ENCODE results near the gene CDKN3. TPM values are rescaled to one million over a fixed set of nuclear protein-coding genes. Genes with fewer than 3 reads are reported as not detected.
"Not testable (repeated sequence)": the region's sequence is repeated elsewhere in the genome, so short reads cannot be mapped to it uniquely, and the experiment has no call there.

Gene CDKN3
- total RNA-seq, 1 donor from 2014 or later = 6.6 TPM

GRCh38 chr14:54447231-54447692 is 50.5 kb downstream of the CDKN3 start:
- Histone ChIP-seq H3K27me3 (no peaks in the 10 kb centered on the region), H3K36me3 (no peaks in the 10 kb centered on the region), H3K27ac (no peak overlapping the region), H3K4me3 (no peak overlapping the region), H3K9me3 (no peaks in the 10 kb centered on the region), H3K4me1 (peaks cover 39% of the 10 kb centered on the region)
- no peak for DNase-seq (ENCODE audit: extremely low spot score in 2 of 2)
- no peak for TF ChIP-seq CTCF (IDR thresholded peaks at IDR 0.05)
- TF ChIP-seq POLR2AphosphoS5 (IDR thresholded peaks at IDR 0.05; ENCODE audit: insufficient read depth in 1 of 2, low read depth in 1 of 2) = no peak
- TF ChIP-seq POLR2A (IDR thresholded peaks at IDR 0.05) = no peak
- intact Hi-C loops (cut with DNase I) = no loop called here

DNA sequence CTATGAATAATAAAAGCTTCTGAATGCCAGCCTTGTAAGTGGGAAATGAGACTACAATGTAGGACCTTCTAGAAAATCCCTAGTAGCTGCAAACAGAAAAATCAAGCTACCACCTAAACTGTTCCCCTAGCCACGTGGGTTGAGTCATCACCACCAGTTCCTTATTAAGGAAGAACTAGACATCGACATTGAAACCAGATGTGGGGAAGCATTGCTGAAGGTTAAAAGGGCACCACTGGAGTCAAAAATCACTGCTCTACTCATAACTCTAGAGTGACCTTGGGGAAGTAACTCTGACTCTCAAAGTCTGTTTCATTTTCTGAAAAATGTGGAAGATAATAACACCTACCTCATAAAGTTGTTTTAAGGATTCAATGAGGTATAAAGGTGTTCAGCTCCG is 53.7 kb downstream of the CDKN3 start:
- DNase-seq (ENCODE audit: extremely low spot score in 2 of 2) = no peak
- H3K27me3 ChIP-seq = no peaks in the 10 kb centered on the region
- no peak for TF ChIP-seq POLR2AphosphoS5 (IDR thresholded peaks at IDR 0.05; ENCODE audit: insufficient read depth in 1 of 2, low read depth in 1 of 2)
- no peak for TF ChIP-seq CTCF (IDR thresholded peaks at IDR 0.05)
- TF ChIP-seq POLR2A (IDR thresholded peaks at IDR 0.05) = no peak
- intact Hi-C loops (cut with DNase I) = no loop called here
- H3K27ac ChIP-seq = peak overlapping the region; percentile 43
- H3K4me3 ChIP-seq = no peak overlapping the region
- H3K9me3 ChIP-seq = no peaks in the 10 kb centered on the region
- peaks cover 26% of the 10 kb centered on the region for H3K4me1 ChIP-seq
- H3K36me3 ChIP-seq = no peaks in the 10 kb centered on the region

DNA sequence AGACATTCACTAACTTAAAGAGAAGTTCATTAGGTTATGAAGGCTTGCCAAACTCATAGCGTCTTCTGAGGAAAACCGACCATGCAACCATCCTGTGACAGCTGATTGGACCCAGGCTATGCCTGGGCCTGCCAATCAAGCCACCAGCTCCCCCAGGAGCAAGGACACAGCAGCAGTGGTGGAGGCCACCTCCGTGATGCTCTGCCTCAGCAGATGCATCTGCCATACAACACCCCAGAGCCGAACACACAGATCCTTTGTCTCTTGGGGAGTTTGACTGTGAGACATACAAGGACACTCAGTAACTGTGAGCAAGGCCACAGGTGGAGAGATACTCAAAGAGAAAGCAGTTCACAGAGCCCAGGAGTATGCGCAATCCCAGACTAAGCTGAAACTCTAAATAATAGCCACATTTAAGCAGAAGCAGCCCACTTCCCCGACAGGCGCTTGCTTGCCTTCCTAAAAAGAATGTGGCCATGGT is 54.4 kb downstream of the CDKN3 start:
- no peak for DNase-seq (ENCODE audit: extremely low spot score in 2 of 2)
- no peak overlapping the region for H3K27ac ChIP-seq
- no peaks in the 10 kb centered on the region for H3K36me3 ChIP-seq
- no peaks in the 10 kb centered on the region for H3K27me3 ChIP-seq
- TF ChIP-seq POLR2A (IDR thresholded peaks at IDR 0.05) = no peak
- no peaks in the 10 kb centered on the region for H3K9me3 ChIP-seq
- H3K4me3 ChIP-seq = no peak overlapping the region
- intact Hi-C loops (cut with DNase I) = no loop called here
- peaks cover 20% of the 10 kb centered on the region for H3K4me1 ChIP-seq

- intact Hi-C loops (cut with DNase I) = no loop called here
- no peak for DNase-seq (ENCODE audit: extremely low spot score in 2 of 2)
- Histone ChIP-seq H3K9me3 (no peaks in the 10 kb centered on the region), H3K36me3 (no peaks in the 10 kb centered on the region), H3K27ac (no peak overlapping the region), H3K4me1 (peaks cover 13% of the 10 kb centered on the region), H3K27me3 (no peaks in the 10 kb centered on the region), H3K4me3 (no peak overlapping the region)
- TF ChIP-seq POLR2AphosphoS5 (IDR thresholded peaks at IDR 0.05; ENCODE audit: insufficient read depth in 1 of 2, low read depth in 1 of 2) = no peak
- no peak for TF ChIP-seq CTCF (IDR thresholded peaks at IDR 0.05)
- TF ChIP-seq POLR2A (IDR thresholded peaks at IDR 0.05) = no peak
Observed at GRCh38 chr14:54451961-54452360, 55.2 kb downstream of the CDKN3 start.

- TF ChIP-seq POLR2AphosphoS5 (IDR thresholded peaks at IDR 0.05; ENCODE audit: insufficient read depth in 1 of 2, low read depth in 1 of 2) (no peak), POLR2A (IDR thresholded peaks at IDR 0.05) (no peak), CTCF (IDR thresholded peaks at IDR 0.05) (no peak)
- peaks cover 13% of the 10 kb centered on the region for H3K4me1 ChIP-seq
- no peak overlapping the region for H3K27ac ChIP-seq
- H3K36me3 ChIP-seq = no peaks in the 10 kb centered on the region
- H3K4me3 ChIP-seq = no peak overlapping the region
- no peaks in the 10 kb centered on the region for H3K27me3 ChIP-seq
- no peaks in the 10 kb centered on the region for H3K9me3 ChIP-seq
- DNase-seq (ENCODE audit: extremely low spot score in 2 of 2) = no peak
- intact Hi-C loops (cut with DNase I) = no loop called here
Observed at GRCh38 chr14:54453252-54453651, 56.4 kb downstream of the CDKN3 start.

- H3K9me3 ChIP-seq; H3K4me3 ChIP-seq; DNase-seq (ENCODE audit: extremely low spot score in 2 of 2); H3K36me3 ChIP-seq; H3K27ac ChIP-seq; intact Hi-C loops (cut with DNase I); H3K27me3 ChIP-seq: not testable (repeated sequence)
- peaks cover 13% of the 10 kb centered on the region for H3K4me1 ChIP-seq
Observed at GRCh38 chr14:54453990-54454389, 57.2 kb downstream of the CDKN3 start.

All from vagina (tissue), 2 donors.